GM21723 (cell line): ENCODE measurements around the gene NPIPA1.
"Not testable (repeated sequence)": the region's sequence is repeated elsewhere in the genome, so short reads cannot be mapped to it uniquely, and the experiment has no call there.

ENCODE experiments used
- ATAC-seq: cut with Tn5 transposase; IDR thresholded peaks from one replicate; pipeline ENCODE4 v1.9.1; 2021; ENCODE audit warnings: mild to moderate bottlenecking, moderate library complexity; ENCODE audit not compliant: unreplicated experiment

NPIPA1 gene

DNA sequence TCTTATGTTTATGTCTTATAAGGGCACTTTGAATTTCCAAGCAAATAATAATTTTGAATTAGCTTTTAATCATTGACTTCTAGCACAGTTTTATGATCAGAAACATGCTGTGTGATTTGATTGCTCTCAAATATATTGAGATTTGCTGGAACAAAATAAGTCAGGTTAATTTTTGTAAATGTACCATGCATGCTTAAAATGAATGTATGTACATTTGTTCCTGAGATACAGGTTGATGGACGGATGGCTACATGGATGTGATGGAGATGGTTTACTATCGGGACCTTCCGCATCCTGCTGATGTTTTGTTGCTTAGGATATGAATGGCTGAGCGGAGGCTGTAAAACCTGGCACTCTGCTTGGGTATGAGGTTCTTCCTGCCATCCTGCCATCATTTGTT, at the start of gene NPIPA1:
Gene NPIPA1, plus strand, starts transcription at position 301 of the 400 bp plus-strand sequence. Its CDS starts 0 bp downstream, at position 301.
- not testable (repeated sequence) for ATAC-seq

DNA sequence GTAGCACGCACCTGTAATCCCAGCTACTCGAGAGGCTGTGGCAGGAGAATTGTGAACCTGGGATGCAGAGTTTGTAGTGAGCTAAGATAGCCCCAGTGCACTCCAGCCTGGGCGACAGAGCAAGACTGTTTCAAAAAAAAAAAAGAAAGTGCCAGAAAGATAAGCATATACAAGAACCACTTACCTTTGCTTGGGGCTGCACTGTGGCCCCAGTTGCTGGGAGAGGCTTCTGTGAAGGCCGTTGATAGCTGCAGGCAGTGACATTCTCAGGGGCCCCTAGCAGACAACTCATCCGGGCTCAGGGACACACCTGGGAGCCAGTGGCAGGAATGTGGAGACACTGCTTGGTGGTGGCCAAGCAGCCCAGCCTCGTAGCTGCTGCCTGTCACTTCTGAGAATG, 45.1 kb upstream of the NPIPA1 start:
- ATAC-seq = not testable (repeated sequence)

DNA sequence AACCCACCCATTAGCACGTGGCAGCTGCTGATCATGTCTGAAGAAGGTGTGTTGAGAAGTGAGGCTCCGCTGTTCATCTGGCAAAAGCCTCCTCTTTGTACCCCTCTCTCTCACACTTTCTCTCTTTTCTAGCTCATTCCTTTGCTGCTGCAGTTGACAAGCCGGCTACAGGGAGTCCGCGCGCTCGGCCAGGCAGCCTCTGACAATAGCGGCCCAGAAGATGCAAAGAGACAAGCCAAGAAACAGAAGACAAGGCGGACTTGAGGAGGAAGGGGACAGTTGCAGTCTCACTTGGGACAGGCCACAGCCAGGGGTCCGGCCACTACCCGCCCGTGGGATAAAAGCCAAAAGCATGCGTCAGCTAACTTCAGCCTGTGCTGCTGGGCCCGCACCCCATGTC, 41.9 kb upstream of the NPIPA1 start:
- not testable (repeated sequence) for ATAC-seq

GRCh38 chr16:14896023-14896422, 41.2 kb upstream of the NPIPA1 start:
- not testable (repeated sequence) for ATAC-seq

DNA sequence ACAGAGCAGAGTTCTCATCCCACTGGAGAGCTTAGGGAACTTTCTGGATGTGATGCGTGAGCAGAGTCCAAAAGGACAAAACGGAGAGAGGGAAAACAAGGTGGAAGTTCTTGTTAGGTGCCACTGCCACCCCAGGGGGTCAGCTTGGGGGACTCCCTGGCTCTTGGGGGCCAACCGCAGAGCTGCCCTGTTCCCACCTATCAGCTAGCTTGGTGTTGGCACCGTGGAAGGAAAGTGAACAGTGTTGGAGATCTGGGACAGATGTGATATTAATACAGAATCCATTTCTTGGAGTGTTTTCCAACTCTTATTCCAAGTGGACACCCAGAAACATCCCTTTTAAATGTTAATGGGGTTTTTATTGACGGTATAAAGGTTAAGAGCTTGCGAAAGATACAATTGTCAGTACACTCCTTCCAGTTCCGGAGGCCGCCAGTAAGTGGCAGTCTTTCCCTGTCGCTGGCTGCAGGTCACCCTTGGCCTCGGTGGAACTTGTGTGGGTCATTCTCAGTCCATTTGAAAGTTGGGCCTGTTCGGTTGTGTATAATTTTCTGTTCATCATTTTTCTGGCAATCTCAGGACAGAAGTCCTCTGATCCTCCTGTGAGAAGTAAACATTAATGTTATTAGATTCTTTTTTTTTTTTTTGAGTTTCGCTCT, 40.1 kb upstream of the NPIPA1 start:
- ATAC-seq = not testable (repeated sequence)

GRCh38 chr16:14898162-14898561, 39.1 kb upstream of the NPIPA1 start:
- ATAC-seq = not testable (repeated sequence)

GRCh38 chr16:14903191-14903957, 33.9 kb upstream of the NPIPA1 start:
- not testable (repeated sequence) for ATAC-seq

GRCh38 chr16:14909744-14910143, 27.5 kb upstream of the NPIPA1 start:
- ATAC-seq = not testable (repeated sequence)

GRCh38 chr16:14910833-14911629, 26.2 kb upstream of the NPIPA1 start:
- peak; percentile 60 for ATAC-seq

GRCh38 chr16:14911954-14912353, 25.3 kb upstream of the NPIPA1 start:
- not testable (repeated sequence) for ATAC-seq

DNA sequence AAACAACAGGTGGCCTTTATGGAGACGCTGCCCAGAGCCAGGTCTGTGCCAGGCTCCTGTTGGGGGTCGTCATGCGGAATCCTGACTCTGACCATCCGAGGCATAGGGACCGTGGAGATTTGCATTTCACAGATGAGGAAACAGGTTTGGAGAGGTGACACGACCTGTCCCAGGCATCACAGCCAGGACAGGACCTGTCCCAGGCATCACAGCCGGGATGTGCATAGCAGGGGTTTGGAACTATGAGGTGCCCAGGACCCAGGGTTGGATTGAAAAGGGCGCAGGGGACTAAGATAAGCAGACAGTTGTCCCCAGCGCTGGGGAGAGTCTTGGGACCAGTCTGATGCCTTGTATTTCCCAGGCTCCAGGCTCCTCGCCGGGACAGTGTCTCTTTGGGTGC, 24.7 kb upstream of the NPIPA1 start:
- not testable (repeated sequence) for ATAC-seq

DNA sequence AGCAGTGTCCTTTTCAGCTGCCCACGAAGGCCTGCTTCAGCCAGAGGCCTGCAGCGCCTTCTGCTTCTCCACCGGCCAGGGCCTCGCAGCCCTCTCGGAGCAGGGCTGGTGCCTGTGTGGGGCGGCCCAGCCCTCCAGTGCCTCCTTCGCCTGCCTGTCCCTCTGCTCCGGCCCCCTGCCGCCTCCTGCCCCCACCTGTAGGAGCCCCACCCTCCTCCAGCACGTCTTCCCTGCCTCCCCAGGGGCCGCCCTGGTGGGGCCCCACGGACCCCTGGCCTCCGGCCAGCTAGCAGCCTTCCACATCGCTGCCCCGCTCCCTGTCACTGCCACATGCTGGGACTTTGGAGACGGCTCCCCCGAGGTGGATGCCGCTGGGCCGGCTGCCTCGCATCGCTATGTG, 18.7 kb upstream of the NPIPA1 start:
- not testable (repeated sequence) for ATAC-seq

GRCh38 chr16:14919837-14920600, 17.2 kb upstream of the NPIPA1 start:
- not testable (repeated sequence) for ATAC-seq

- ATAC-seq = not testable (repeated sequence)
Measured at GRCh38 chr16:14922285-14922684, 15.0 kb upstream of the NPIPA1 start.

- not testable (repeated sequence) for ATAC-seq
Measured at GRCh38 chr16:14922968-14923367, 14.3 kb upstream of the NPIPA1 start.

GRCh38 chr16:14923394-14924088, 13.7 kb upstream of the NPIPA1 start:
- ATAC-seq = not testable (repeated sequence)

- not testable (repeated sequence) for ATAC-seq
Measured at GRCh38 chr16:14924359-14924758, 12.9 kb upstream of the NPIPA1 start.

DNA sequence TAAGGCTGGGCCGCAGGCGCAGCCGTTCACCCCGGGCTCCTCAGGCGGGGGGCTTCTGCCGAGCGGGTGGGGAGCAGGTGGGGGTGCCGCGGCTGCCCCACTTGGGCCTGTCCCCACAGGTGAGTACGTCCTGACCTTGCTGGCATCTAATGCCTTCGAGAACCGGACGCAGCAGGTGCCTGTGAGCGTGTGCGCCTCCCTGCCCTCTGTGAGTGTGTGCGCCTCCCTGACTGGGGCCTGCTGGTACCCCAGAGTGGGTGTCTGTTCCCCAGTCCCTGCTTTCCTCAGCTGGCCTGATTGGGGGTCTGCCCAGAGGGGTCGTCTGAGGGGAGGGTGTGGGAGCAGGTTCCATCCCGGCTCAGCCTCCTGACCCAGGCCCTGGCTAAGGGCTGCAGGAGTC, 12.3 kb upstream of the NPIPA1 start:
- ATAC-seq = not testable (repeated sequence)

DNA sequence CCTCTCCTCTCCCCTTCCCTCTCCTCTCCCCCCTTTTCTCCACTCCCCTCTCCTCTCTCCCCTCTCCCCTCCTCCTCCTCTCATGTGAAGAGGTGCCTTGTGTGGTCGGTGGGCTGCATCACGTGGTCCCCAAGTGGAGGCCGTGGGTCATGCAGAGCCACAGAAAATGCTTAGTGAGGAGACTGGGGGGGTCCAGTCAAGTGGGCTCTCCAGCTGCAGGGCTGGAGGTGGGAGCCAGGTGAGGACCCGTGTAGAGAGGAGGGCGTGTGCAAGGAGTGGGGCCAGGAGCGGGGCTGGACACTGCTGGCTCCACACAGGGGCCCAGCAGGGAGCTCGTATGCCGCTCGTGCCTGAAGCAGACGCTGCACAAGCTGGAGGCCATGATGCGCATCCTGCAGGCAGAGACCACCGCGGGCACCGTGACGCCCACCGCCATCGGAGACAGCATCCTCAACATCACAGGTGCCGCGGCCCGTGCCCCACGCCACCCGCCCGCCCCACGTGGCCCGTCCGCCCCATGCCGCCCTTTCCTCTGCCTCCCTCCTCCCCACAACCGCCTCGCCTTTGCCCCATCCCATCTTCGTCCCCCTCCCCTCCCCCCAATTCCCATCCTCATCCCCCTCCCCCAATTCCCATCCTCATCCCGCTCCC, 9.1 kb upstream of the NPIPA1 start:
- not testable (repeated sequence) for ATAC-seq
